Measurements from ENCODE around the gene LRMDA. TPM values are rescaled to one million over a fixed set of nuclear protein-coding genes. Genes with fewer than 3 reads are reported as not detected.

The LRMDA gene
- total and polyA plus RNA-seq, 10 of the 15 experiments (the other 5 are each of a cell fraction or from before 2014, with no cell fraction given): 0.07 to 0.54 (median 0.29) TPM; not detected in 4

DNA sequence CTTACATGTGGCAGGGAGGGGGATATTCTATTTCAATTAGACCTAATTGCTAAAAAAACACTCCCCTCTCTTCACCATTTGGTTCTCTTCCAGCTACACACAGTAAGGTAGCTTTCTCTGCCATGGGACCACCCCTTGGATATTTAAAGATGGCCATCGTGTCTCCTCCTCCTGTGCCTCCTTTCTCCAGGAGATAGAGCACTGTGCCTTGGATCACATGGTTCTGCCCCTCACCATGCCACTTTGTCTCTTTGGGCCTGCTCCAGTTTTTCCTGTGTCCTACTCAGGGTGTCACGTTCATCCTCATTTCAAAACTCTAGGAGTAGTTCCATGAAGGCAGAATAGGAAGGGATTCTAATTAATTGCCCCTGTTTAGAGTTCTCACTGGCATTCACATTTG is 1146.0 kb downstream of the LRMDA start:
- RAD21 ChIA-PET (ENCODE audit: unreplicated experiment): no interaction called here
- in situ Hi-C loops (cut with MboI): no loop called here
- no peak for TF ChIP-seq MYC (IDR thresholded peaks at IDR 0.05; ENCODE audit: insufficient read depth, insufficient read length, insufficient replicate concordance, low read length, severe bottlenecking)
- no peak for TF ChIP-seq NBN (IDR thresholded peaks at IDR 0.05)
- TF ChIP-seq NR2C1 (IDR thresholded peaks at IDR 0.05): no peak
- no peak for TF ChIP-seq HCFC1 (IDR thresholded peaks at IDR 0.05; ENCODE audit: low read length)
- TF ChIP-seq, protein P1, sequence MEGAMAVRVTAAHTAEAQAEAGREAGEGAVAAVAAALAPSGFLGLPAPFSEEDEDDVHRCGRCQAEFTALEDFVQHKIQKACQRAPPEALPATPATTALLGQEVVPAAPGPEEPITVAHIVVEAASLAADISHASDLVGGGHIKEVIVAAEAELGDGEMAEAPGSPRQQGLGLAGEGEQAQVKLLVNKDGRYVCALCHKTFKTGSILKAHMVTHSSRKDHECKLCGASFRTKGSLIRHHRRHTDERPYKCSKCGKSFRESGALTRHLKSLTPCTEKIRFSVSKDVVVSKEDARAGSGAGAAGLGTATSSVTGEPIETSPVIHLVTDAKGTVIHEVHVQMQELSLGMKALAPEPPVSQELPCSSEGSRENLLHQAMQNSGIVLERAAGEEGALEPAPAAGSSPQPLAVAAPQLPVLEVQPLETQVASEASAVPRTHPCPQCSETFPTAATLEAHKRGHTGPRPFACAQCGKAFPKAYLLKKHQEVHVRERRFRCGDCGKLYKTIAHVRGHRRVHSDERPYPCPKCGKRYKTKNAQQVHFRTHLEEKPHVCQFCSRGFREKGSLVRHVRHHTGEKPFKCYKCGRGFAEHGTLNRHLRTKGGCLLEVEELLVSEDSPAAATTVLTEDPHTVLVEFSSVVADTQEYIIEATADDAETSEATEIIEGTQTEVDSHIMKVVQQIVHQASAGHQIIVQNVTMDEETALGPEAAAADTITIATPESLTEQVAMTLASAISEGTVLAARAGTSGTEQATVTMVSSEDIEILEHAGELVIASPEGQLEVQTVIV (IDR thresholded peaks at IDR 0.05; ENCODE audit: borderline replicate concordance, partially characterized antibody): no peak
- TF ChIP-seq, protein P2, sequence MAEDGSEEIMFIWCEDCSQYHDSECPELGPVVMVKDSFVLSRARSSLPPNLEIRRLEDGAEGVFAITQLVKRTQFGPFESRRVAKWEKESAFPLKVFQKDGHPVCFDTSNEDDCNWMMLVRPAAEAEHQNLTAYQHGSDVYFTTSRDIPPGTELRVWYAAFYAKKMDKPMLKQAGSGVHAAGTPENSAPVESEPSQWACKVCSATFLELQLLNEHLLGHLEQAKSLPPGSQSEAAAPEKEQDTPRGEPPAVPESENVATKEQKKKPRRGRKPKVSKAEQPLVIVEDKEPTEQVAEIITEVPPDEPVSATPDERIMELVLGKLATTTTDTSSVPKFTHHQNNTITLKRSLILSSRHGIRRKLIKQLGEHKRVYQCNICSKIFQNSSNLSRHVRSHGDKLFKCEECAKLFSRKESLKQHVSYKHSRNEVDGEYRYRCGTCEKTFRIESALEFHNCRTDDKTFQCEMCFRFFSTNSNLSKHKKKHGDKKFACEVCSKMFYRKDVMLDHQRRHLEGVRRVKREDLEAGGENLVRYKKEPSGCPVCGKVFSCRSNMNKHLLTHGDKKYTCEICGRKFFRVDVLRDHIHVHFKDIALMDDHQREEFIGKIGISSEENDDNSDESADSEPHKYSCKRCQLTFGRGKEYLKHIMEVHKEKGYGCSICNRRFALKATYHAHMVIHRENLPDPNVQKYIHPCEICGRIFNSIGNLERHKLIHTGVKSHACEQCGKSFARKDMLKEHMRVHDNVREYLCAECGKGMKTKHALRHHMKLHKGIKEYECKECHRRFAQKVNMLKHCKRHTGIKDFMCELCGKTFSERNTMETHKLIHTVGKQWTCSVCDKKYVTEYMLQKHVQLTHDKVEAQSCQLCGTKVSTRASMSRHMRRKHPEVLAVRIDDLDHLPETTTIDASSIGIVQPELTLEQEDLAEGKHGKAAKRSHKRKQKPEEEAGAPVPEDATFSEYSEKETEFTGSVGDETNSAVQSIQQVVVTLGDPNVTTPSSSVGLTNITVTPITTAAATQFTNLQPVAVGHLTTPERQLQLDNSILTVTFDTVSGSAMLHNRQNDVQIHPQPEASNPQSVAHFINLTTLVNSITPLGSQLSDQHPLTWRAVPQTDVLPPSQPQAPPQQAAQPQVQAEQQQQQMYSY (CRISPR knock-in tag; IDR thresholded peaks at IDR 0.05): no peak
- TF ChIP-seq GATAD2B (conservative IDR thresholded peaks at IDR 0.05; ENCODE audit: low read depth): no peak
- TF ChIP-seq, protein P3, sequence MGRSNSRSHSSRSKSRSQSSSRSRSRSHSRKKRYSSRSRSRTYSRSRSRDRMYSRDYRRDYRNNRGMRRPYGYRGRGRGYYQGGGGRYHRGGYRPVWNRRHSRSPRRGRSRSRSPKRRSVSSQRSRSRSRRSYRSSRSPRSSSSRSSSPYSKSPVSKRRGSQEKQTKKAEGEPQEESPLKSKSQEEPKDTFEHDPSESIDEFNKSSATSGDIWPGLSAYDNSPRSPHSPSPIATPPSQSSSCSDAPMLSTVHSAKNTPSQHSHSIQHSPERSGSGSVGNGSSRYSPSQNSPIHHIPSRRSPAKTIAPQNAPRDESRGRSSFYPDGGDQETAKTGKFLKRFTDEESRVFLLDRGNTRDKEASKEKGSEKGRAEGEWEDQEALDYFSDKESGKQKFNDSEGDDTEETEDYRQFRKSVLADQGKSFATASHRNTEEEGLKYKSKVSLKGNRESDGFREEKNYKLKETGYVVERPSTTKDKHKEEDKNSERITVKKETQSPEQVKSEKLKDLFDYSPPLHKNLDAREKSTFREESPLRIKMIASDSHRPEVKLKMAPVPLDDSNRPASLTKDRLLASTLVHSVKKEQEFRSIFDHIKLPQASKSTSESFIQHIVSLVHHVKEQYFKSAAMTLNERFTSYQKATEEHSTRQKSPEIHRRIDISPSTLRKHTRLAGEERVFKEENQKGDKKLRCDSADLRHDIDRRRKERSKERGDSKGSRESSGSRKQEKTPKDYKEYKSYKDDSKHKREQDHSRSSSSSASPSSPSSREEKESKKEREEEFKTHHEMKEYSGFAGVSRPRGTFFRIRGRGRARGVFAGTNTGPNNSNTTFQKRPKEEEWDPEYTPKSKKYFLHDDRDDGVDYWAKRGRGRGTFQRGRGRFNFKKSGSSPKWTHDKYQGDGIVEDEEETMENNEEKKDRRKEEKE (IDR thresholded peaks at IDR 0.05): no peak
- TF ChIP-seq, protein P4, sequence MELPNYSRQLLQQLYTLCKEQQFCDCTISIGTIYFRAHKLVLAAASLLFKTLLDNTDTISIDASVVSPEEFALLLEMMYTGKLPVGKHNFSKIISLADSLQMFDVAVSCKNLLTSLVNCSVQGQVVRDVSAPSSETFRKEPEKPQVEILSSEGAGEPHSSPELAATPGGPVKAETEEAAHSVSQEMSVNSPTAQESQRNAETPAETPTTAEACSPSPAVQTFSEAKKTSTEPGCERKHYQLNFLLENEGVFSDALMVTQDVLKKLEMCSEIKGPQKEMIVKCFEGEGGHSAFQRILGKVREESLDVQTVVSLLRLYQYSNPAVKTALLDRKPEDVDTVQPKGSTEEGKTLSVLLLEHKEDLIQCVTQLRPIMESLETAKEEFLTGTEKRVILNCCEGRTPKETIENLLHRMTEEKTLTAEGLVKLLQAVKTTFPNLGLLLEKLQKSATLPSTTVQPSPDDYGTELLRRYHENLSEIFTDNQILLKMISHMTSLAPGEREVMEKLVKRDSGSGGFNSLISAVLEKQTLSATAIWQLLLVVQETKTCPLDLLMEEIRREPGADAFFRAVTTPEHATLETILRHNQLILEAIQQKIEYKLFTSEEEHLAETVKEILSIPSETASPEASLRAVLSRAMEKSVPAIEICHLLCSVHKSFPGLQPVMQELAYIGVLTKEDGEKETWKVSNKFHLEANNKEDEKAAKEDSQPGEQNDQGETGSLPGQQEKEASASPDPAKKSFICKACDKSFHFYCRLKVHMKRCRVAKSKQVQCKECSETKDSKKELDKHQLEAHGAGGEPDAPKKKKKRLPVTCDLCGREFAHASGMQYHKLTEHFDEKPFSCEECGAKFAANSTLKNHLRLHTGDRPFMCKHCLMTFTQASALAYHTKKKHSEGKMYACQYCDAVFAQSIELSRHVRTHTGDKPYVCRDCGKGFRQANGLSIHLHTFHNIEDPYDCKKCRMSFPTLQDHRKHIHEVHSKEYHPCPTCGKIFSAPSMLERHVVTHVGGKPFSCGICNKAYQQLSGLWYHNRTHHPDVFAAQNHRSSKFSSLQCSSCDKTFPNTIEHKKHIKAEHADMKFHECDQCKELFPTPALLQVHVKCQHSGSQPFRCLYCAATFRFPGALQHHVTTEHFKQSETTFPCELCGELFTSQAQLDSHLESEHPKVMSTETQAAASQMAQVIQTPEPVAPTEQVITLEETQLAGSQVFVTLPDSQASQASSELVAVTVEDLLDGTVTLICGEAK (IDR thresholded peaks at IDR 0.05; ENCODE audit: borderline replicate concordance): no peak
- no peak for TF ChIP-seq PML (IDR thresholded peaks at IDR 0.05; ENCODE audit: low read length)

More for the DNA sequence above, 1146.0 kb downstream of the LRMDA start:
- CTCF ChIA-PET: no interaction called here
- Histone ChIP-seq H3K4me2 (ENCODE audit: control insufficient read depth, insufficient read depth) (no peak overlapping the region), H3K27me3 (replicated peaks in 1 of 2; ENCODE audit: control insufficient read depth in 2 of 2, insufficient read depth in 2 of 2, low read length in 1 of 2) (no peaks in the 10 kb centered on the region), H3K4me1 (ENCODE audit: control insufficient read depth, insufficient read depth, low read length) (no peaks in the 10 kb centered on the region), H4K20me1 (ENCODE audit: control insufficient read depth, insufficient read depth) (no peaks in the 10 kb centered on the region), H3K27ac (ENCODE audit: control insufficient read depth, insufficient read depth) (no peak overlapping the region), H3K36me3 (ENCODE audit: control insufficient read depth in 2 of 2, insufficient read depth in 2 of 2, low read length in 1 of 2) (no peaks in the 10 kb centered on the region), H3K9me3 (replicated peaks; ENCODE audit: control insufficient read depth, insufficient read depth, low read length) (no peaks in the 10 kb centered on the region), H3K4me3 (no peak overlapping the region), H3K79me2 (ENCODE audit: control insufficient read depth, insufficient read depth, low read length) (no peaks in the 10 kb centered on the region), H2AFZ (ENCODE audit: control insufficient read depth, low read depth, low read length) (no peak overlapping the region), H3K9ac (ENCODE audit: control insufficient read depth, insufficient read depth, low read length) (no peak overlapping the region)
- POLR2A ChIA-PET: no interaction called here
- SMC1A ChIA-PET (ENCODE audit: uncharacterized antibody, unreplicated experiment): no interaction called here
- no peak for ATAC-seq
- BruUV-seq (replicated peaks): no TSS peak
- 0% methylated on average over 2 of the region's 2 CpGs for WGBS (ENCODE audit: insufficient coverage, insufficient replicate concordance, low lambda C conversion rate, missing lambda C conversion rate)
- no peak for DNase-seq (ENCODE audit: low read depth, low spot score)
- FAIRE-seq: no peak
- intact Hi-C loops (cut with micrococcal nuclease; ENCODE audit: unreplicated experiment): no loop called here

All from GM12878 (cell line).